Choroid plexus epithelial cell (primary cell): ENCODE data around the gene PAWR.

Experiments used
- DNase-seq: peaks from one replicate; pipeline ENCODE4 v3.0.0-alpha.2; 2010; ENCODE audit warnings: low read depth
- H3K4me3 ChIP-seq: 2 replicates; pipeline ENCODE4 v1.5.1; 2011; ENCODE audit warnings: low read depth, mild to moderate bottlenecking, control low read depth, low read length, moderate library complexity
- CTCF ChIP-seq: conservative IDR thresholded peaks from 2 replicates; pipeline ENCODE4 v1.5.1; 2011; ENCODE audit warnings: low read depth, mild to moderate bottlenecking, control low read depth, inconsistent platforms, low read length, moderate library complexity

PAWR gene

DNA sequence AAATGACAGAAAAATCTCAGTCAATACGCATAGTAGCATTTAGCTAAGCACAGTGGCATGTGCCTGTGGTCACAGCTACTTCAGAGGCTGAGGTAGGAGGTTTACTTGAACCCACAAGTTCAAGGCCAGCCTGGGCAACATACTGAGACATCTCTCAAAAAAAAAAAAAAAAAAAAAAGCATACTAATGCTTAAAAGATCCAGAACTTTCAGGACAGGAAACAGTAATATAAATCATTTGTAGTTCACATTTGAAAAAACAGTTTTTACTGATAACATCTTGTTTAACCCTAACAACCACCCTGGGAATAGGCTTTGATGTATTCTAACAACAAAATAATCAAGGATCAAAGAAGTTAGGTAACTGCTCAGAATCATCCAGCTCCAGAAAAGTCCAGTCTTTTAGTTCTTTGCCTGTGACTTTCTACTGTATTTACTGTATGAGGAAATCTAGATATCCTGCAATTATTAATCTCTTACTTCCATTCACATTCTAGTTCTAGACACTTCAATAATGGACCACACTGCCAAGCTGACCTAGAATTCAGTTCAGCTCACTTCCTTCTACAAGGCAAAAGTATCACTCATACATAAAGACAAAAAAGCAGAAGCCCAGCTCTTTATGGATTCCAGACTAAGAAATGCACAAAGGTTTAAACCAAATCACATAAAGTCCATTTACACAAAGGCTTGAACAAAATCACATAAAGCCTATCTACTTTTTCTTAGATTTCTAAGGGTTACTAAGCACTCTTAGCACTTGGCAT lies 28.5 kb downstream of the PAWR start:
- TF ChIP-seq CTCF = no peak
- peak; percentile 45 for DNase-seq
- no peak overlapping the region for H3K4me3 ChIP-seq

DNA sequence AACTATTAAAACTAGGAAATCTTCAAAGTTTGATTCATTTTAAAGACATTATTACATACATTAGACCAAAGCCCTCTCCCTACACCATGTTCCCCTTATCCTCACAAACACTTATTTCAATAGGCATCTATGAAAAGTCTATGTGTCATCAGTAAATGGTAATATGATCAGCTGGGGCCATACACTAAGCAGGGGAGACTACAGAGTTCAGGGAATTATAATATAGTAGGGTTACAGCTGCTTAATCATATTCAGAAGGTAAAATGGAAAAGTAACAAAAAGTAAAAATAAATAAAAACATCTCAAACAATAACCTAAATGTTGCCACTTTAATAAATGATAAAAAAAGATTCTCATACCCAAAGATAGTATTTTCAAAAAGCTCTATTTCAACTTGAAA lies 29.1 kb downstream of the PAWR start:
- H3K4me3 ChIP-seq = no peak overlapping the region
- peak; percentile 43 for DNase-seq
- no peak for TF ChIP-seq CTCF

GRCh38 chr12:79659961-79660431 lies 30.8 kb downstream of the PAWR start:
- no peak for DNase-seq
- H3K4me3 ChIP-seq = no peak overlapping the region
- TF ChIP-seq CTCF = no peak

DNA sequence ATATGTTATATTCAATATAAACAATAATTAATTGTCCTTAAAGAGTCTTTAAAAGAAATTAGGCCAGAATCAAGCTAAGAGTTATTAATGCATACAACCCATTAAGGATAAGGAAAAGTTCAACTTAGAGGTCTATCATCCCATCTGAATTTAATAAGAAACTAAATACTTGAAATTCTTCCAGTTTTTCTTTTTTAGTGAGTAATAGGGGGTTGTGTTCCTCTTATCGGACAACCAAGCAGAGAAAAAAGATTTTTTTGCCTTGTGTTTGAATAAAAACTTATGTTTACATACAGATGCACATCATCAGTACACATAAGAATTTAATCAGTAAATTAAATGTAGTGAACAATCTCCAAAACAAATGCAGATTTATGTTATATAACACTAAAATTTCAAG lies 32.5 kb downstream of the PAWR start:
- TF ChIP-seq CTCF = no peak
- no peak overlapping the region for H3K4me3 ChIP-seq
- DNase-seq = no peak

- TF ChIP-seq CTCF = no peak
- H3K4me3 ChIP-seq = no peak overlapping the region
- DNase-seq = no peak
Observed at GRCh38 chr12:79657136-79657535, 33.6 kb downstream of the PAWR start.

DNA sequence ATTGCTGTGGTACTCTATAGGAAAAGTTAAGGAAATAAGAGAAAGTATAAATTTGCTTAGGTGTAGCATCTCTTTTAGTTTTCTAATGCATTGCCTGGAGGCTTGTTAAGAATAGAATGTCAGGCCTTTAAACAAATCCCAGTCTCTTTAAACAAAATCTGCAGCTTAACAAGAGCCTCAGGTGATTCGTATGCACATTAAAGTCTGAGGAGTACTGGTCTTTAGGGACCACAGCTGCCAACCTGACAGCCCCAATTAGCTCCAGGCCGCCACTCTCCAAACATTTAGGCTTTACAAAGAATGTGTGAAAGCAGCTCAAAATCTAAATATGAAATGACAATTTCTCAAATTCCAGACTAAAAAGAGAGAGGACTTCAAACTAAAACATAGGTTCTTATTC lies 35.7 kb downstream of the PAWR start:
- no peak for DNase-seq
- no peak overlapping the region for H3K4me3 ChIP-seq
- no peak for TF ChIP-seq CTCF

DNA sequence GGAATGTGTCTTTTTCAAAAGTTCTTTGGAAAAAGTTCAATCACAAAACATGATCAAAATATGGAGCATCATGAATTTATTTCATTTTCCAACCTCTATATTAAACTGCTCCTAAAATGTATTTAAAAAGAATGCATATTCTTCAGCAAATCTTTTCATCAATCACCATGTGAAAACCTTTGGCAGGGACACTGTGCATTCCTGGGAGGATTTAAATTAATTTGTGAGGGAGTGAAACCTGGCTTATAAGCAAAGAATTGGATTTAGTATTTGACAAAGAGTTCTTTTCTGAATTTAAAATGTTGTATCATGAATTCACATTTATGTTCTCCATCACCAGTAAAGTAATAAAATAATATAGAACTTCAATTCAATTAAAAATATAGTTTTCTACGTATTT lies 38.2 kb downstream of the PAWR start:
- DNase-seq = no peak
- H3K4me3 ChIP-seq = no peak overlapping the region
- TF ChIP-seq CTCF = no peak
